ENCODE results near the gene CKAP2L. TPM values are rescaled to one million over a fixed set of nuclear protein-coding genes. Genes with fewer than 3 reads are reported as not detected.

CKAP2L gene
- total RNA-seq, 1 donor, result 0.81 TPM

- no peak for DNase-seq (ENCODE audit: low read depth in 2 of 3, low spot score in 2 of 3)
These were observed 3.4 kb upstream of the CKAP2L start for GRCh38 chr2:112767693-112768330.

GRCh38 chr2:112765251-112765650, 842 bp upstream of the CKAP2L start:
- no peak for DNase-seq (ENCODE audit: low read depth in 2 of 3, low spot score in 2 of 3)

DNA sequence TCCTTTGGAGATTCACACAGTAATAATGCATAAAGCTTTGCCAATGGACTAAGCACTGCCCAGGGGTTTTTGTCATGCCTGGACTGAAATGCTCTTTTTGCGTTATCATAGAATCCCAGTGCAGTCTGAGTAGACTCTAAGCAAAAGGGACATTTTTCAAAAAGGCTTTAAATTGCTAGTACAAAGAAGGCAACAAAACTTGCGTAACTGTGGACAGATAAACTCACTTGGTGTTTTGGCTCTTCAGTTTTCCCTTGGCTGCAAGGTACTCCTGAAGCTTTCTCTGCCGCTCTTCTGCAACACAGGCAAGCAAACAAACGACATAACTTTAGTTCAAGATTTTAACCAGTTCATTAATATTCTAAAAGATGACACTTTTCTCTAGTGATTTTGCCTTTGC, 2.1 kb downstream of the CKAP2L start:
- DNase-seq (ENCODE audit: low read depth in 2 of 3, low spot score in 2 of 3), result no peak

DNA sequence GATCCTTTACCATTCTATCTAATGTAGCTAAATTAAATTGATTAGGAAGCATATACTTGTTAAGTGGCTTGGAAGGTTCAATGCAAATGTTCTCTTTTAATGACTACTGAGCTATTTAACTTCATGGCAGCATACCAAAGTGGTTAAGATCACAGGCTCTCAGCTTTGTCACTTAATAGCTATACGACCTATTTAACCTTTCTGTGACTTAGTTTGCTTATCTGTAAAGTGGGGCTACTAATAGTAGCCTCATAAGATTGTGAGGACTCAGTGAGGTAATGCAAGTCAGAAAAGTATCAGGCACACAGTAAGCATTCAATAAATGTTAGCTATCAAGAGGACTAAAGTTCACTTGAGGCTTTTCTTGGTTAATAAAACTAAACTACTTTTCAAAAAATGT, 4.3 kb downstream of the CKAP2L start:
- no peak for DNase-seq (ENCODE audit: low read depth in 2 of 3, low spot score in 2 of 3)

DNA sequence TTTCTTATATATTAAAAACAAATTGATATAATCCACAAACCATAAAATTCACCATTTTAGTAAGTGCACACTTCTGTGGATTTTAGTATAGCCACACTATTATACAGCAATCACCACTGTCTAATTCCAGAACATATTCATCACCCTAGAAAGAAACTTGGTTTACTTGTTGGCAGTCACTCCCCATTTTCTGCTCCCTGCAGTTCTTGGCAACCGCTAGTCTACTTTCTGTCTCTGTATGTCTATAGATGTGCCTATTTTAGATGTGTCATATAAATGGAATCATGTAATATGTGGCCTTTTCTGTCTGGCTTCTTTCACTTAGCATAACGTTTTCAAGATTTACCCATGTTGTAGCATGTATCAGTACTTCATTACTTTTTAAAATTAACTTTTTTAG, 5.7 kb downstream of the CKAP2L start:
- no peak for DNase-seq (ENCODE audit: low read depth in 2 of 3, low spot score in 2 of 3)

- DNase-seq (ENCODE audit: low read depth in 2 of 3, low spot score in 2 of 3), result no peak
These were observed 7.1 kb downstream of the CKAP2L start for GRCh38 chr2:112757265-112757664.

- DNase-seq (ENCODE audit: low read depth in 2 of 3, low spot score in 2 of 3), result no peak
These were observed 8.2 kb downstream of the CKAP2L start for GRCh38 chr2:112756207-112756606.

GRCh38 chr2:112755444-112755843, 9.0 kb downstream of the CKAP2L start:
- DNase-seq (ENCODE audit: low read depth in 2 of 3, low spot score in 2 of 3), result no peak

- peak in 1 of 3 donors; percentile 61 for DNase-seq (ENCODE audit: low read depth in 2 of 3, low spot score in 2 of 3)
These were observed 9.8 kb downstream of the CKAP2L start for GRCh38 chr2:112754564-112754963.

GRCh38 chr2:112752667-112753066, 11.7 kb downstream of the CKAP2L start:
- no peak for DNase-seq (ENCODE audit: low read depth in 2 of 3, low spot score in 2 of 3)

DNA sequence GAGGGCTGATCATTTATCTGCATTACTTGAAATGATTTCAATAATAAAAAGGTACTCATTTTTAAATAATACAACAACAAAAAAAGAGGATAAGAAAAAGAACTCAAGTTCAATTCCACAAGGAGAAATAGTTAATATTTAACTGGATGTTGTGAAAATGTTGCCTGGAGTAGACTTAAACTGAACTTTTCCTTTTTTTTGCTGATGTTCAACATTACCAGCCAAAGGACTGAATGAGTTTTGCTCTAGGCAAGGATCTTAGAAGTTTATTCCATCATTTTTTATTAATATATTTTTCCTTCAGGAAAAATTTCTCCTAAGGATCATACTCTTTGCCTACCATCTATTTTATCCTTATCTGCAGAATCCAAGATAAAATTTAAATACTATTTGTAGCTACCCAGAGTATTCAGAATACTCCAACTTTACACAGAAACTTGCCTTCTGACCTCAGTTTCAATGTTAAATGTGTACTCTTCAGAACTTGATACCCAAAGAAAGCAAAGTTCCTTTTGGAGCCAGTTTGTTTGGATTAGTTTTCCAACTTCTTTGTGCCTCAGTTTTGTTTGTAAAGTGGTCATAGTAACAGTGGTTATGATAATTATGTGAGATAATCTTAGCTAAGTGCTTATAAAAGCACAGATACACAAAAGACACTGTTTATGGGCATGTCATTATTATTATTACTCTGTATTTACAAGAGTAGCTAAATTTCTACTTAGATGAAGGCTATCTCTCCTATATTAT, 12.8 kb downstream of the CKAP2L start:
- no peak for DNase-seq (ENCODE audit: low read depth in 2 of 3, low spot score in 2 of 3)

- DNase-seq (ENCODE audit: low read depth in 2 of 3, low spot score in 2 of 3), result no peak
These were observed 13.9 kb downstream of the CKAP2L start for GRCh38 chr2:112750560-112750843.

DNA sequence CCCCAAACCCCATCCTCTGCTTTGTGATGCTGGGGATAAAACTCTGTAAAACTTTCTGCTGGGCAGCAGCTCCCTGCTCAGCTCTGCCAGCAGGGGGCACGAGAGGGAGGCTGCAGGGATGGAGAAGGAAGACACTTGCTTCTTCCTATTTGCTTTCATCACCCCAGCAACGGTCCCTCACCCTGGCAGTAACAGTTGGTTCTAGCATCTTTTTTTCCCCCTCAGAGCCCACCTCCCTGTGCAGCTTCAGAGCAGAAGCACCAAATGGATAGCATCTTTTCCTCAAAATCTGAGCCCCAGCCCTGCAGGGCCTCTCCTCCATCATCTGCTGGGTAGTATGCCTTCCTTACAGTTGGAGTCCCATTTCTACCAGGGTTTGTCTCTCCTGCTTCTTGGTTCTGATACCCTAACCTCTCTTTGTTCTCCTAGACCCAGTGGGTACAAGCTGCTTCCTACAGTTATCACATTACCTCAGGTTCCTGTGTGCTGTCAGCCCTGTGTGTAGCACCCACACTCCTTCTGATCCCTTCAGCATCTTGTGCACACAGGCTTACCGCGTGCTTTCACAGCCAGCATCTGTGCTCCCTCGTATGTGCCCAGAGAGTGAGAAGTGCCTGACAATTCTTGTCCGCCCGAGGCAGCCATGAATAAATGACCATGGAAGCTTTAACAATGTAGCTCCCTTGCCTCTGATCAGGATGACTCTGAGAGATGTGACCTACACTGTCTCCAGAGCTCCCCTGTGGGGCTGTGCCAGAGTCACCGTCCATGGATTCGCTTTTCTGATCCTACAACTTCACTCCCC, 14.5 kb downstream of the CKAP2L start:
- DNase-seq (ENCODE audit: low read depth in 2 of 3, low spot score in 2 of 3), result peak; percentile 43 to 93 (median 90)

DNA sequence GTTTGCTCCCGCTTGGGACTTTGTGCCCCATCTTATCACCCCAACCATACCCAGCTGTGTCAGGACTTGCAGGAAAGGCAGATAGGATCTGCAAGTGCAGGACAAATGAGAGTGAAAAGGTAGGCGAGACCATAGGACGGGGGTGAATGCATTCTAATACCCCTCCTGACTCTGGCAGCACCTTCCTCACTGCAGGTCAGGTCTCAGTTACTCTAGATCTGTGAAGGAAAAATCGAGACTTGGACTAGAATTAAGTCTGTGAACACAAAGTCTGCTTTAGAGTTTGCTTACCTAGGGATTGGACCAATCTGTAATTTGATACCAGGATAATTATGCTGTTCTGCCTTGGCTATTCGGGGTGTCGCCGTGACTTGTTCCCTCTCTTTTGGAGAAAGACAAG, 23.9 kb downstream of the CKAP2L start:
- DNase-seq (ENCODE audit: low read depth in 2 of 3, low spot score in 2 of 3), result no peak

- no peak for DNase-seq (ENCODE audit: low read depth in 2 of 3, low spot score in 2 of 3)
These were observed 26.7 kb downstream of the CKAP2L start for GRCh38 chr2:112737542-112738232.

DNA sequence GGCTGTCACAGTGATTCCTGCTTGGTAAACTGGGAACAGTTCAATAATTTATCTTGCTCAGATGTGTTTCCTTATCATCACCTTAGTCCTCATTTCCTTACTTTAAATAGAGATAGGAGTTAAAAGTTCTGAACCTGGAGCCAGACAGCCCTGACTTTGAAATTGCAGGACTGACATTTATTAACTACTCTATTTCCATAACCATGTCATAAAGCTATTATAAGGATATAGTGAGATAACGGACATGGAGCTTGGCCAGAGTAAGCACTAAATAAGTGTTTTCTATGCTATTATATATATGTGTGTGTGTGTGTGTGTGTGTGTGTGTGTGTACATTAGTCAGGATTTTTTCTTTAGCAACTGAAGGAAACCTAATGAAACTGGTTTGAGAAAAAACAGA, 30.5 kb downstream of the CKAP2L start:
- DNase-seq (ENCODE audit: low read depth in 2 of 3, low spot score in 2 of 3), result no peak

GRCh38 chr2:112733456-112733855, 31.0 kb downstream of the CKAP2L start:
- no peak for DNase-seq (ENCODE audit: low read depth in 2 of 3, low spot score in 2 of 3)

DNA sequence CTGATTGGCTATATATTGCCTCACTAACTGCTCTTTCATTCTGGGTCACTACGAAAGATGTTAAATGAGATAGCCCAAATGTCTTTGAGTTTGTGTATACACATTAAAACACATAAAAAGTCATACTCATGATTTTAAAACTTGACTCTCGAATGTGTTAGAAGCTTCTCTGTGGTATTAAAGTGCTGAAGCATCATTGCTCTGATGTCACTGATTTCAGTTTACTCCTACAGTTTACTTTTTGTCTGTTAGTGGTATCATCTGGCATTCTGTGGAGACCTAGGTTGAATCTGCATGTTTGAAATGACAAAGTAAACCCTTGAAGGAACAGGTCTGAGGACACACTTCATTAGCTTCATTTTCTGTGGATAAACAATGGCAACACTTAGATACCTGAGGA, 32.9 kb downstream of the CKAP2L start:
- DNase-seq (ENCODE audit: low read depth in 2 of 3, low spot score in 2 of 3), result no peak

DNA sequence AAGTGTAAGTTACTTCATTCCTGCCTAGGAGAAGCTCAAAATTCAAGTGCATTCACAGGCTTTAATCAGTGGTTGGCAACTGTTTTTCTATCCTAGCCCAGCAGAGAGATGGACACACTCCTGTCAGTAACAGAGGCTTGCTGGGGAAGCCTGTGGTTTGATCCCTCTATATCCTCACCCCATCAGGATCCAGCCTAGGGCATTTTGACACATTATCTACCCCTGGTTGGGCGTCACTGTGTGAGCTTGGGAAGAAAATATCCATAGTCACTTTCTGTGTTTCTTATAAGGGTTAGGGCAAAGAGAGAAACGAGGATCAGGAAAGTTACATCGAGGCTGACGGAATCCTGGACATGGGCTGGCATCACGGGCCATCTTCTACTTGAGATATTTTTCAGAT, 33.6 kb downstream of the CKAP2L start:
- DNase-seq (ENCODE audit: low read depth in 2 of 3, low spot score in 2 of 3), result no peak

DNA sequence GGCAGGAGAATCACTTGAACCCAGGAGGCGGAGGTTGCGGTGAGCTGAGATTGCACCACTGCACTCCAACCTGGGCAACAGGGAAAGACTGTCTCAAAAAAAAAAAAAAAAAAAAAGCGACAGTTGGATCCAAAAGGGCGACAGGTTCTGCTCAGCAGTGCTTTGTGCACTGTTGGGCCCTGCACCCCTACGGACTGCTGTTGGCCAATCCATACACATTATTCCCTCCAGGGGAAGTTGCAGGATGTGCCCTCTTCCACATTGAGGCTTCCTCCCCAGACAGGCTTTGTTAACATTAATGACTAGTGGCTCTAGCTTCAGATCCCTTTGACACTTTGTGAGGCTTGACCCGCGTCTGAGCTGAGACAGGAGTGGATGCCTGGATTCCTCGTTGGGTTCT, 34.2 kb downstream of the CKAP2L start:
- DNase-seq (ENCODE audit: low read depth in 2 of 3, low spot score in 2 of 3), result no peak
